Middle frontal gyrus (tissue), 1 donor: ENCODE results near the gene IMPA2.
"Not testable (repeated sequence)": the region's sequence is repeated elsewhere in the genome, so short reads cannot be mapped to it uniquely, and the experiment has no call there.

ENCODE experiments used
- DNase-seq: peaks from one replicate; pipeline ENCODE4 v3.0.0-alpha.2; 2015; ENCODE audit warnings: low spot score; ENCODE audit errors: extremely low spot score

Gene IMPA2

DNA sequence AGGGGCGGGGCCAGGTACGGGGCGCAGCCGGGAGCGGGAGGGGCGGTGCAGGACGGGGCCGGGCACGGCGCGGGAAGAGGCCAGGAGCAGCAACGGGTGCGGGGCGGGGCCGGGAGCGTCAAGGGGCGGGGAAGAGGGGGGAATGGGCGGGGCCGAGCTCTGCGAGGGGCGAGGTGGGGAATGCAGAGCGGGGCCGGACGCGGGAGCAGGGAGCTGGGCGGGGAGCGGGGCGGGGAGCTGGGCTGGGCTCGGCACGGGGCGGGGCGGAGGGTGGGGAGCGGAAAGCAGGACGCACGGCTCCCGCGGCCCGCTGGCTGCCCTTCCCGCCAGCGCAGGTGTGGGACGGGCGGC is at the start of gene IMPA2:
IMPA2 (plus strand) TSS at position 316 of the 351 bp plus-strand sequence. CDS start 163 bp downstream, outside the sequence.
- no peak for DNase-seq

DNA sequence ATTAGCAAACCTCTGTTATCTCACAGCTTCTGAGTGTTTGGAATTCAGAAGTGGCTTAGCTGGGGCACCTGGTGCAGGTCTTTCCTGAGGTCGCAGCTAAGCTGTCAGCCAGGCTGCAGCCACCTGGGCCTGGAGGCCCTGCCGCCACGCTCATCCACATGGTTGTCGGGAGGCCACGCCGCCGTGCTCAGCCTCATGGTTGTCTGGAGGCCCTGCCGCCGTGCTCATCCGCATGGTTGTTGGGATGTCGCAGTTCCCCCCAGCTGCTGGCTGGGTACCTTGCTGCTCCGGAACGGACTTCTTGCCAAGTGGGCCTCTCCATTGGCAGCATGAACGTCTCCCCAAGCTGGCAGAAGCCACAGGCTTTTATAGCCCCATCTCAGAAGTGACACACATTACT is 48.9 kb upstream of the IMPA2 start:
- DNase-seq = no peak

DNA sequence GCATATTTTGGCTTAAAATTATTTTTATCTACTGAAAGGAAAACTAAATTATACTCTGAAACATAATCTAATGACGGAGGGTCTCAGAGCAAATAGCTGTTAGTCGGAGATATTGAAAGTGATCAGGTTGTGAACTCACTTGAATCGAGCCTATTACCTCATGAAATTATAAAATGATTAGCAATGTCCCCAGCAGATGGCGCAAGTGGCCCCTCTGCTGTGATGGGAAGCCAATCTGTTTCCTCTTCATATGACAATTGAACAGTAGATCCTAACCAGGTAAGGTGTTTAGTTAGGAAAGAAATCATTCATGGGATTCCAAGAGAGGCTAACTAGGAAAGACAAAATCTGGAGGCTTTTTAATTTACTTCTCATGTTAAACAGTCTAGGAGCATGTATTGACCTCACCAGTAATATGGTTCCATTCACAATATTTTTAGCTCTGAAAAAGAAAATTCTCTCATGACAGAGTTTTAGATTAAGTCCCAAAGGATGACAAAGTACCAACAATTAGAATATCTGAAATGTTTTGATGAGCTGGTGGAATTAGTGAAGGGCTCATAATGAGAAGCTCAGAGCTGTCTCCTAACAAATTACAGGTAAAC is 43.3 kb upstream of the IMPA2 start:
- DNase-seq = peak; percentile 74

DNA sequence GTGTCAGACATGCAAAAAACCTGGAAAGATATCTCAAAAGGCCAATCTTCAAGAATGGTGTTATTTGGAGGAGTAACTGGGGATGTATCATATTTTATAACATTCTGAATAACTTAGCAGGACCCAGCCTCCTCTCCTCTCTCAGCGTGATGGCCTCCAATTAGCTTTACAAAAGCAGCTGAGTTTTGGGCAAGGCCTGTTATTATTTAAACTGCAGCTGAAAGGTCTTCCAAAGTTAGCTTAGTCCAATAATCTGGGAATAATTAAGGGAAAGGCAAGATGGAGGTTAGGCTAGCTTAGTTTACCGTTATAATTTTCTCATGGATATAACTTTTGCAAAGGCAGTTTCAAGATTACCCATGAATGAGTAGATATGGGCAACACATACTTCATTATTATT is 40.4 kb upstream of the IMPA2 start:
- no peak for DNase-seq

DNA sequence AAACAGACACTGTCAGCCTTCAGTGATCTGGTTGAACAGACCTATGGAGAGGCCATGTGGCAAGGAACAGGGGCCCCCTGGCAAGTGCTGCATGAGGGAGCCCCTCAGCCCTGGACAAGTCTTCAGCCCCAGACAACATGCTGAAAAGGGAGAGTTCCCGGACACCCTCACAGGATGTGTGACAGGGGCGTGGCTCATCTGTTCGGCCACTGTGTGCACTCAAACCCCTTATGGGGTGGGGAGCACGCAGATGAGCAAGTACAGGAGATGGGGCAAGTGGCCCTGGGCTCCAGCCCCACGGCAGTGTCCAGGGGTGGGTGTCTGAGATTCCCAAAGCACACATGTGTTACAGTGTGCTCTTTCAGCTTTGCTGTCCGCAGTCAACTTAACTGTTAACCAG is 37.8 kb upstream of the IMPA2 start:
- DNase-seq = no peak

DNA sequence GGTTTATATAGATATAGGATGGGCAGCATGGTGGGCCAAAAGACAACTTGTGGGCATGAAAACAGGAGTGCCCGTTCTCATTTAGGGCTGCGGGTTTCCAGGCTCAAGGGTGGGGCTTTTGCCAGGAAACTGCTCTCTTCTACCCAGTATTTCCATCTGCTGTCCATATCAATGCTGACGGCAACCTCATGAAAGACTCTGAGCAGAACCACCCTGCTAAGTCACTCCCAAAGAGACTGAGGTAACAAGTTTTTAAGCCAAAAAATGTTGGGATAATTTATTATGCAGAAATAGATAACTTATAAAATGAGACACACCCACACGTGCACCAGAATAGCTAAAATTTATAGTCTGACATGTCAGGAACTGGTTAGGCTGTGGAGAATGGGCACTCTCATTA is 37.1 kb upstream of the IMPA2 start:
- no peak for DNase-seq

DNA sequence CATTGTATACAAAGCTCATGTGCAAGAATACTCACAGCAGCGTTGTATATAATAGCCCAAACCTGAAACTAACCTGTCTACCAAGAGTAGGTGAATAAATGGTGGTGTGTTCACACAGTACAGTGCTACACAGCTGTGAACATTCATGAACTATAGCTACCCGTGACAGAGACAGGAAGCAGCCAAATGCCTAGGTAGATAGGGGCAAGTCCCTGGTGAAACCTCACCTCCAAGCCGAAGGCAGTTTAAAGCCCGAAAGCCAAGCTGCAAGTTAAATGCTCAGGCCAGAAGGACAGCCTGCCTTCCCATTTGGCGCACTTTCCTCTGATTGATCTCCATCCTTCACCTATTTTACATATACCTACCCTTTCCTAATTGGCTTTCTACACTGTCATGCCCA is 36.5 kb upstream of the IMPA2 start:
- no peak for DNase-seq

DNA sequence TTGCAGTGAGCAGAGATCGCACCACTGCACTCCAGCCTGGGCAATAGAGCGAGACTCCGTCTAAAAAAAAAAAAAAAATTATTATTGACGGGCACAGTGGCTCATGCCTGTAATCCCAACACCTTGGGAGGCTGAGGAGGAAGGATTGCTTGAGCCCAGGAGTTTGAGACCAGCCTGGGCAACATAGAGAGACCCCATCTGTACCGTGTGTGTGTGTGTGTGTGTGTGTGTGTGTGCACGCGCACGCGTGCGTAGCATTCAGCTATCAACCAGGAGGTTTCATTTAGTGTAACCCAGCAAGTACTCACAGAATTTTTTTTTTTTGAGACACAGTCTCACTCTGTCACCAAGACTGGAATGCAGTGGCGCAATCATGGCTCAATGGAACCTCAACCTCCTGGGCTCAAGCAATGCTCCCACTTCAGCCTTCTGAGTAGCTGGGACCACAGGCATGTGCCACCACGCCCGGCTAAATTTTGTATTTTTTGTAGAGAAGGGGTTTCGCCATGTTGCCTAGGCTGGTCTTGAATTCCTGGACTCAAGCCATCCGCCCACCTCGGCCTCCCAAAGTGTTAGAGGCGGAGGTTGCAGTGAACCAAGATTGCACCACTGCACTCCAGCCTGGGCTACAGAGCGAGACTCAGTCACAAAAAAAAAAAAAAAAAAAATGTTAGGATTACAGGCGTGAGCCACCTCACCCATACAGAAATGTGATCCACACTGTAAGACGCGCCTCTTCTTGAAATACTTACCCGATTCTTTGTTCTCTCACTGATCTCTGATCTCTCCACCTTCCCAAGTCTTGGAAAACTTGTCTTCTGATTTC is 35.3 kb upstream of the IMPA2 start:
- not testable (repeated sequence) for DNase-seq

DNA sequence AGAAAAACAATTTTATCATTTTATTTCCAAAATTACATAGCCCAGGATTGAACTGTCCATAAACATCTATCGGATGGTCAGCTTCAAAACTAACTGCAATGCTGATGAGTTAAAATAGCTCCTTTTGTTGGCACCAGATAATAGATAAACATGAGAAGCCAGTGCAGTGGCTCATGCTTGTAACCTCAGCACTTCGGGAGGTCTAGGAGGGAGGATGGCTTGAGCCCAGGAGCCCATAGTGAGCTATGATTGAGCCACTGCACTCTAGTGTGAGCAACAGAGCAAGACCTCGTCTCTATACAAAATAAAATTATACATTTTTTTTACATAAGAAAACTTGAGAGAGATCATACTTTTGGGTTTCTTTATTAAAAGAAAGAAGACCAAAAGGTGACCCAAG is 34.6 kb upstream of the IMPA2 start:
- no peak for DNase-seq

DNA sequence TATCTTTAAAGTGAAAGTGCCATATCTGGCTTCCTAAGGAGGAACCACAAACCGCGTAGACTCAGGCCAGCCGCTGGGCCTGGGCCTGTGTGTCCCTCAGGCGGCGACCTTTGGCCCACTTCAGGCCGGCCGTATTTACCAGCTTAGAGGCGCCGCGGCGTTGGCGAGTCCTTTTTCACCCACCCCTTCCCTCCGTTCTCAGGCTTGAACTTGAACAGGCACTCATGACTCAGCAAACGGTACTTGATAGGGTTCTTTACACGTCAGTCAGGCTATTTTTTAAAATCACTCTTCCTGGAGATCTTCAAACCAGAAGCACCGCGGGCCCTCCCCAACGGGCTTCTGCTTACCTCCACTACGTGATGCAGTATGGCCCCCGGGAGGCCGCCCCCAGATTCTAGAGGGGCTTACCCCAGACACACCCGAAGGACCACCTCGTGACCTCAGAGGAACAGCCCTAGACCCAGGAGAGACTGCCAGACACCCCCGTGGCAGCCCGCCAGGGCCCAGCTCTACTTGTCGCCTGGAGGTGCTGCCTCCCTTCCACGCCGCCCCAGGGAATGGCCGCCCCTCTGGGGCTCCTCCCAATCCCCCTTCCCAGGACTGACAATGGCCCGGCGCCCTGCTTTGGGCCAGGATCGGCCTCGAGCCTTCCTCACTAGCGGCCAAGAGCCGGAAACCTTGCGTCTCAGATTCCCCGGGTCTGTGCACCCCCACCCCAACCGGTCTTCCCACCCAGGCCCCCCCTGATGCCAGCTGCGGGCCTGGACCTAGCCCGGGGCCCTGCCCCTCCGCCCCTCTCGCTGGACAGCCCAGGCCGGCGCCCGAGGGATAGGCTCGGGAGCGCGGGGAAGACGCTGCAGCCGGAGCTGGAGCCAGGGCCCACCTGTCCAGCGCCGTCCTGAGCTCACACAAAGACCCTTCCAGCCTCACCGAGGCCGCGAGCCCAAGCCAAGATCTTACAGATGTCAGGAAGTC is 33.8 kb upstream of the IMPA2 start:
- peak; percentile 64 for DNase-seq

DNA sequence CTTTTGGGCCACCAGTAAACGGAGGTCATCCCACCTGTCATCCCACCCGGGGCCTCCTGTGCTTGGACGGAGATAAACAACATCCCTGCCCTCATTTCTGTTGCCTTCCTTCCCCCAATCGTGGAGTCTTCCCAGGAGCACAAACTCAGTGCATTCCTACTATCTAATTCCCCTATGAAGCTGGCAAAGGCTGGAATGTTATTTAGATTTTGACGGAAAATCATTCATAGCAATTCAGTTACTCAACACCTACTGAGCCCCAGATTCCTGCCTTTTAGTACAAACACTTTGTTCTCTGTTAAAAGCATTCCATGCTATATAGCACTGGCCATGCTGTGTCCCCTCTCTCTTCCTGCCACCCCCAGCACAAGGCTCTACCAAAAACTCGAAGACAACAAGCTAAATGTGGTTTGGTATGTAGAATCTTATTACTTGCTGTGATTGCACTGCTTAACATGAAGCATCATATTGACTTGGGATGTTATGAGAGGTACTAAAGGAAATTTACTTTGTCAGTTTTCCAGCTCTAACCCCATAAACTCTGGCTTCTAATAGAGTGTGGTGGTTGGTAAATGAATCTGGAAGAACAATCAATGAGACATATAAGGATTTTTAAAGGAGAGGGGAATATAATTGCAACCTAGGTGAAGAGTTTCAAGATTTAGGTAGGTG is 32.3 kb upstream of the IMPA2 start:
- DNase-seq = no peak

DNA sequence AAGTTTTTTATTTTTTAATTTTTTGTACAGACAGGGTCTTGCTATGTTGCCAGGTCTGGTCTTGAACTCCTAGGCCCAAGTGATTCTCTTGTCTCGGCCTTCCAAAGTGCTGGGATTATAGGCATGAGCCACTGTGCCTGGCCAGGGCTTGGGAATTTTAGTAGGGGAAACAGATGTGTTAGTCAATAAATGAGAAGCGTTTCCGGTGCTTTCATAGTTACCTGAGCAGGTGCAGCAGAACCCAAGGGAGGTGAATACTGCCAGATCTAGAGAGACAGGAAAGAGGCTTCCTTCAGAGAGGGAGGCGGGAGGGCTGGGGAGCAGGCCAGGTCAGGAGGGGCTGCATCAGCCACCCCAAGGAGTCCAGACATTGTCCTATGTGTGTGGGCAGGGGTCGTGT is 30.5 kb upstream of the IMPA2 start:
- no peak for DNase-seq

DNA sequence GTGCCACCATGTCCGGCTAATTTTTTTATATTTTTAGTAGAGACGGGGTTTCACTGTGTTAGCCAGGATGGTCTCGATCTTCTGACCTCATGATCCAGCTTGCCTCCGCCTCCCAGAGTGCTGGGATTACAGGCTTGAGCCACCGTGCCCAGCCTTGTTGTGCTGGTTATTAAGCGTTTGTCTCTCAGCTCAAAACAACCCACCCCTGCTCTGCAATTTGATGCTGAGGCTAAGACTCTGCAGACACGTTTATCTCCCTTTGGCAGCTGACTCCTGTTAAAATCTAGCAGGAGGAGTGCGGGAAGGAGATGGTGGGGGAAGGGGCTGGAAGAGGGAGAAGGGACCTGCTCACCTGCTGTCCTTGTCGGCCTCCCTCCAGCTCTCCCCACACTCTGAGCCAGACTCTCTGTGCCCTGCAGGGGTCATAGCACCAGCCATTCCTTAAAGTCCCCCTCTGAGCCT is 29.9 kb upstream of the IMPA2 start:
- DNase-seq = no peak

DNA sequence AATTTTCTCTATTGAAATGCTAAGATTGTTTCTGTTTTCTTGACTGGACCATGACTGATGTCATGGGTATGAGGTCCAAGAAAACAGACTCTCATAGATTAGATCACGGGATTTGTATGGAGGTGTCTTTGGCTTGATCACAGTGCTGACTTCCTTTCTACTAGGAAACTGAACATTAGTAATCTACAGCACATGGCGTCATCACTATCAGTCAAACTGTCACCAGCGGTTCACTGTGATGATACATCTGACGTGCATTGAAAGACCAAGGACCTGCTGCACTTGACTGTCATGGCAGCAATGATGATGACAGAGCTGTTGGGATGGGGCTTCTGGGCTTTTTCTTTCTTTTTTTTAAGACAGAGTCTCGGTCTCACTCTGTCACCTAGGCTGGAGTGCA is 28.2 kb upstream of the IMPA2 start:
- DNase-seq = no peak

DNA sequence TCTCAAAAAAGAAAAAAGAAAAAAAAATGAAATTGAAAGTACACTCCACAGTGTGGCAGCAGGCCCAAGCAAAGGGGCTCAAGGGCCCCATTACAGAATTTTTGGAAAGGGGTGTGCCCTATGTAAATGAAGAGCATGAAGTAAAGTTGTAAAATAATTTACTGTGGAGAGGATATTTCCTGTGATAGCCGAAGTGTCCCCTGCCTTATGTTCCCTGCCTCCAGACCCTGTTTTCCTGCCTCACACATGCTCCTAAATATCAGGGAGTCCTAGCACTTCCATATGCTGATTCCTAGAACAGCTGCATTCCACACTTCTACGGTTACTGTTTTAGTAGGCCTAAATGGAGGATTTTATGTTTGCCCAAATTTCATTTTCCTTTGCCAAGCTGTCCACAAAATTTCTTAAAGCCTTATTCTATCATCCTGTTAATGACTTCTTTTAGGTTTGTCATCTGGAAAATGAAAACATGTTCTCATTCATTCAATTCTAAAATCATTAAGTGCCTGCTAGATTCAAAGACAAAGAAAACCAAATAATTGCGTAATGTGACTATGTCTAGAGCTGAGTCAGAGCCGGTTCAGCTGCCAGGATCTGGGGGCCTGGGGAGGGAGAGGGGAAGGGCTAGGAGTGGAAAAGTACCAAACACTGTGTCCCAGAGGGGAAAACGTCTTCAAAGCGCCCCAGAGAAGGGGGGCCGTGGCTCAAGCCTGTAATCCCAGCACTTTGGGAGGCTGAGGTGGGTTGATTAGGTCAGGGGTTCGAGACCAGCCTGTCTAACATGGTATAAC is 25.9 kb upstream of the IMPA2 start:
- no peak for DNase-seq

DNA sequence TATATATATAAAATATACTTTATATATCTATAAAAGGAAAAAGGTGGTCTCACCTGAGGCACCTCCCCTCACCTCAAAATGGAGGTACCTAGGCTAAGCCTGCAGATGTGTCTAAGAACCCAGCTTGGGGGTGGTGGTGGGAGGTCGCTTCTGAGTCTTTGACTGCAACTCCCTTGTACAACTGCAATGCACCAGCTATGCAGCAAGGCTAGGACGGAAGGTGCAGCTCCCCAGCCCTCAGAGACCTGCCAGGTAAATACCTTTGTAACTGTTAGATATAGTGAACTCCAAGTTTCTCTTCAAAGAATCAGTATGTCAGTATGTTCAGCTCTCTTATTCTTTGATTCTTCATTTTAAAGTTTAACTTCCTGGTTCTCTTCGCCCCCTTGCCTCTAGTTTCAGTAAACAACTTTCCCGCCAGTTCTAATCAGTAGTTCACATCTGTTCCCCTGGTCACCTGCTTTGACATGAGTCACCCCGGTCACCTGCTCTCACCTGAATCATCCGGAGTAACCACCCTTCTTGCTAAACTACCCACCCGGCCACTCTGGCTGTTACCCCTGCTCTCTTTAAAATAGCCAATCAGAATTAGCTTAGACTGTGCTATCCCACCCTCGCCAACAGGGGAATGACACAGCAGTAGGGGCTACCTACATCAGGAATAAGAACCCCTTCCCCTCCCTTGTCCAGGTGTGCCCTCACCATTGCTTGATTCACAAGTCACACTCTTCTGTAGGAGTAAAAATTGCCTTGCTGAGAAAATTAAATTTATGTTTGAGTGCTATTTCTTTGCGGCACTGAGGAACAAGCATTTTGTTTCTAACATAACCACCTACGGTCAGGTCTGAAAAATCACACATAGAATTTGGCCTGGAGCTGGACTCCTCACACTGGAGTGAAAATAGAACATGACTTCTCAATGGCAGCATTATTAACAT is 24.7 kb upstream of the IMPA2 start:
- DNase-seq = no peak

DNA sequence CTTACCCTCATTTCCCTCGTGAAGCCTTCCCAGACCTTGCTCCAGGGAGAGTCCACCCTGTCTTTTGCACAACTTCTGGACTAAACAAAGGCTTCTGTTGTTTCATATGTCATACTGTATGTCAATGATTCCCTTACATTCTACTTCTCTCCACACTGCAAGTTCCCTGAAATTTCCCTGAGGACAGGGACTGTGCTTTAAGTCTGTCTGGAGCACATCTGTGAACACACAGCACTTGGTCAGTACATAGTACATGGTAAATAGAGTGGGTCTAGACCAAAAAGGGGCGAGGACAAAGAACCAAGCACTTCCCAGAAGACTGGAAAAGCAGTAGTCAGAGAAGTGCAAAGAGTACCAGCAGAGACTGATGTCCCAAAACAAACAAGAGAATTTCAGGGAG is 23.7 kb upstream of the IMPA2 start:
- DNase-seq = no peak

DNA sequence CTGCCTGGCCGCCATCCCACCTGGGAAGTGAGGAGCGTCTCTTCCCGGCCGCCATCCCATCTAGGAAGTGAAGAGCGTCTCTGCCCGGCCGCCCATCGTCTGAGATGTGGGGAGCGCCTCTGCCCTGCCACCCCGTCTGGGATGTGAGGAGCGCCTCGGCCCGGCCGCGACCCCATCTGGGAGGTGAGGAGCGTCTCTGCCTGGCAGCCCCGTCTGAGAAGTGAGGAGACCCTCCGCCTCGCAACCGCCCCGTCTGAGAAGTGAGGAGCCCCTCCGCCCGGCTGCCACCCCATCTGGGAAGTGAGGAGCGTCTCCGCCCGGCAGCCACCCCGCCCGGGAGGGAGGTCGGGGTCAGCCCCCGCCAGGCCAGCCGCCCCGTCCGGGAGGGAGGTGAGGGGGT is 21.7 kb upstream of the IMPA2 start:
- not testable (repeated sequence) for DNase-seq

DNA sequence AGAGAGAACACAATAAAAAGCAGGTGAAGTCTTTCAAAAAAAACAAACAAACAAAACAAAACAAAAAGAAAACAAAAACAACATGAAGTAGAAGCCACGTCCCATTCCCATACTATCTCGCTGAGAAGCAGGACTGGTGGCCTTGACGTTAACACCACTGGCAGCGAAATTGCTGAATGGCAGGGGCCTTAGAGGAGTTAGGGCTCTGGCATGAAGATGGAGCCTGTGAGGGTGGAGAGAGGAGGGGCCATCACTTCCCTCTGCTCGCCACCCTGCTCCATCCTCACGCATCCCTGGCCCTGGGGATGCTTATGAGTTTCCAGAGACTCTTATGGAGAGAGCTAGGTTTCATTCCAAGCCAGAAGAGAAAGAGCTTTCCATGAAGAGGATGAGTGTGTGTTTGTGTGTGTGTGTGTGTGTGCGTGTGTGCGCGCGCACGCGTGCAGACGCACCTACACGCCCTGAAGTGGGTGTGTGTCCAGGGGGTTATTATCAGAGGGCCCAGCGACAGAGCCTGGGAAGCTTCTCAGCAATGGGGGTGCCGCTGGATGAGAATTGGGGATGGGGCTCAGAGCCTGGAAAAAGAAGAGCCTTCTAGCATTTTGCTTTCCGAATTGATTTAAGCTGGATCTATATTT is 20.4 kb upstream of the IMPA2 start:
- no peak for DNase-seq
